ENCODE results near the gene CADPS2.

CADPS2 gene

GRCh38 chr7:122688400-122688998, 197.8 kb downstream of the CADPS2 start:
- H3K9ac ChIP-seq (ENCODE audit: low read length) = no peak overlapping the region
- H3F3A ChIP-seq (ENCODE audit: insufficient read depth, low read length) = no peaks in the 10 kb centered on the region
- H3K79me2 ChIP-seq (ENCODE audit: insufficient read depth, low read length) = no peaks in the 10 kb centered on the region
- H3K36me3 ChIP-seq (ENCODE audit: insufficient read depth, low read length) = no peaks in the 10 kb centered on the region
- no peak for TF ChIP-seq EZH2 (IDR thresholded peaks at IDR 0.05; ENCODE audit: borderline replicate concordance, low read length)
- TF ChIP-seq CTCF (IDR thresholded peaks at IDR 0.05; ENCODE audit: low read length) = no peak
- no peaks in the 10 kb centered on the region for H4K20me1 ChIP-seq (ENCODE audit: insufficient read depth, low read length)
- H3K4me3 ChIP-seq (ENCODE audit: low read depth, low read length, poor library complexity, severe bottlenecking) = no peak overlapping the region
- H2AFZ ChIP-seq (ENCODE audit: low read length) = no peak overlapping the region
- no peak overlapping the region for H3K4me2 ChIP-seq (ENCODE audit: low read length)
- H3K27ac ChIP-seq (ENCODE audit: low read depth, low read length, poor library complexity, severe bottlenecking) = no peak overlapping the region
- no peaks in the 10 kb centered on the region for H3K9me2 ChIP-seq (ENCODE audit: low read depth, low read length)
- H3K4me1 ChIP-seq (ENCODE audit: insufficient read depth, low read length, severe bottlenecking) = no peaks in the 10 kb centered on the region
- H3K27me3 ChIP-seq (ENCODE audit: insufficient read depth, low read length) = no peaks in the 10 kb centered on the region
- H3K9me3 ChIP-seq (ENCODE audit: low read length) = 0 out of 2 replicates have a peak, but pooled peaks cover 2% of the 10 kb centered on the region

GRCh38 chr7:122686360-122686878, 199.8 kb downstream of the CADPS2 start:
- no peaks in the 10 kb centered on the region for H3K9me3 ChIP-seq (ENCODE audit: low read length)
- H3K9ac ChIP-seq (ENCODE audit: low read length) = no peak overlapping the region
- H3F3A ChIP-seq (ENCODE audit: insufficient read depth, low read length) = no peaks in the 10 kb centered on the region
- no peak overlapping the region for H3K27ac ChIP-seq (ENCODE audit: low read depth, low read length, poor library complexity, severe bottlenecking)
- no peaks in the 10 kb centered on the region for H3K36me3 ChIP-seq (ENCODE audit: insufficient read depth, low read length)
- no peaks in the 10 kb centered on the region for H4K20me1 ChIP-seq (ENCODE audit: insufficient read depth, low read length)
- H3K4me1 ChIP-seq (ENCODE audit: insufficient read depth, low read length, severe bottlenecking) = no peaks in the 10 kb centered on the region
- no peaks in the 10 kb centered on the region for H3K79me2 ChIP-seq (ENCODE audit: insufficient read depth, low read length)
- H3K4me2 ChIP-seq (ENCODE audit: low read length) = no peak overlapping the region
- no peaks in the 10 kb centered on the region for H3K9me2 ChIP-seq (ENCODE audit: low read depth, low read length)
- H3K4me3 ChIP-seq (ENCODE audit: low read depth, low read length, poor library complexity, severe bottlenecking) = no peak overlapping the region
- TF ChIP-seq CTCF (IDR thresholded peaks at IDR 0.05; ENCODE audit: low read length) (no peak), EZH2 (IDR thresholded peaks at IDR 0.05; ENCODE audit: borderline replicate concordance, low read length) (no peak)
- no peaks in the 10 kb centered on the region for H3K27me3 ChIP-seq (ENCODE audit: insufficient read depth, low read length)
- H2AFZ ChIP-seq (ENCODE audit: low read length) = no peak overlapping the region

GRCh38 chr7:122684504-122684903, 201.8 kb downstream of the CADPS2 start:
- no peaks in the 10 kb centered on the region for H3F3A ChIP-seq (ENCODE audit: insufficient read depth, low read length)
- H3K79me2 ChIP-seq (ENCODE audit: insufficient read depth, low read length) = no peaks in the 10 kb centered on the region
- no peaks in the 10 kb centered on the region for H3K27me3 ChIP-seq (ENCODE audit: insufficient read depth, low read length)
- H3K4me1 ChIP-seq (ENCODE audit: insufficient read depth, low read length, severe bottlenecking) = no peaks in the 10 kb centered on the region
- TF ChIP-seq EZH2 (IDR thresholded peaks at IDR 0.05; ENCODE audit: borderline replicate concordance, low read length) = no peak
- no peak for TF ChIP-seq CTCF (IDR thresholded peaks at IDR 0.05; ENCODE audit: low read length)
- H2AFZ ChIP-seq (ENCODE audit: low read length) = no peak overlapping the region
- no peaks in the 10 kb centered on the region for H3K36me3 ChIP-seq (ENCODE audit: insufficient read depth, low read length)
- no peak overlapping the region for H3K9ac ChIP-seq (ENCODE audit: low read length)
- H3K27ac ChIP-seq (ENCODE audit: low read depth, low read length, poor library complexity, severe bottlenecking) = no peak overlapping the region
- H3K4me2 ChIP-seq (ENCODE audit: low read length) = no peak overlapping the region
- no peak overlapping the region for H3K4me3 ChIP-seq (ENCODE audit: low read depth, low read length, poor library complexity, severe bottlenecking)
- no peaks in the 10 kb centered on the region for H3K9me3 ChIP-seq (ENCODE audit: low read length)
- H3K9me2 ChIP-seq (ENCODE audit: low read depth, low read length) = no peaks in the 10 kb centered on the region
- H4K20me1 ChIP-seq (ENCODE audit: insufficient read depth, low read length) = no peaks in the 10 kb centered on the region
